Neural cell (in vitro differentiated cells): ENCODE results near the gene POU6F2. TPM values are rescaled to one million over a fixed set of nuclear protein-coding genes. Genes with fewer than 3 reads are reported as not detected.

ENCODE experiments used
- H2AFZ ChIP-seq: fragments of 200-600, 300-800 bp; sonication (generic), shearing (Covaris generic); 2 replicates; pipeline ENCODE4 v1.6.0; 2014; ENCODE audit warnings: low read depth, mild to moderate bottlenecking, antibody characterized with exemption, low read length, moderate library complexity
- H3F3A ChIP-seq: fragments of 200-600 bp; shearing (Covaris generic); 2 replicates; pipeline ENCODE4 v1.6.1; 2016; ENCODE audit warnings: mild to moderate bottlenecking, moderate library complexity, mixed read lengths, antibody characterized with exemption, low read length; ENCODE audit not compliant: insufficient read depth, poor library complexity, severe bottlenecking
- H3K27ac ChIP-seq: fragments of 200-600, 300-800 bp; sonication (generic), shearing (Covaris generic); 2 replicates; pipeline ENCODE4 v1.5.1; 2014; ENCODE audit warnings: mild to moderate bottlenecking, low read length, moderate library complexity
- H3K27me3 ChIP-seq: fragments of 300-800, 200-600 bp; sonication (generic), shearing (Covaris generic); 2 replicates; pipeline ENCODE4 v1.6.0; 2014; ENCODE audit warnings: mild to moderate bottlenecking, low read depth, low read length, moderate library complexity; ENCODE audit not compliant: insufficient read depth
- H3K36me3 ChIP-seq: fragments of 300-800, 200-600 bp; sonication (generic), shearing (Covaris generic); 2 replicates; pipeline ENCODE4 v1.5.1; 2014; ENCODE audit warnings: mild to moderate bottlenecking, antibody characterized with exemption, low read length, moderate library complexity; ENCODE audit not compliant: insufficient read depth
- H3K4me2 ChIP-seq: fragments of 300-800, 200-600 bp; sonication (generic), shearing (Covaris generic); 2 replicates; pipeline ENCODE4 v1.6.0; 2014; ENCODE audit warnings: mild to moderate bottlenecking, low read length
- H3K4me3 ChIP-seq: fragments of 300-800, 200-600 bp; sonication (generic), shearing (Covaris generic); 2 replicates; pipeline ENCODE4 v1.5.1; 2014; ENCODE audit warnings: mild to moderate bottlenecking, low read length, moderate library complexity
- H3K79me2 ChIP-seq: fragments of 200-600 bp; shearing (Covaris generic); replicated peaks from 2 replicates; pipeline ENCODE4 v1.6.0; 2014; ENCODE audit warnings: mild to moderate bottlenecking, low read length, moderate library complexity; ENCODE audit not compliant: insufficient read depth
- H3K9ac ChIP-seq: fragments of 300-800, 200-600 bp; sonication (generic), shearing (Covaris generic); 2 replicates; pipeline ENCODE4 v1.6.1; 2016; ENCODE audit warnings: mild to moderate bottlenecking, low read length, mixed read lengths
- H3K9me2 ChIP-seq: fragments of 200-600 bp; shearing (Covaris generic); 2 replicates; pipeline ENCODE4 v1.6.1; 2016; ENCODE audit warnings: mild to moderate bottlenecking, low read length, mixed read lengths; ENCODE audit not compliant: insufficient read depth
- H3K9me3 ChIP-seq: fragments of 200-600, 300-800 bp; sonication (generic), shearing (Covaris generic); 2 replicates; pipeline ENCODE4 v1.6.1; 2016; ENCODE audit warnings: mild to moderate bottlenecking, mixed run types, low read length, moderate library complexity, mixed read lengths
- H4K20me1 ChIP-seq: fragments of 200-600 bp; shearing (Covaris generic); 2 replicates; pipeline ENCODE4 v1.6.1; 2016; ENCODE audit warnings: mild to moderate bottlenecking, mixed run types; ENCODE audit not compliant: insufficient read depth
- CTCF ChIP-seq: fragments of 450-650 bp; IDR thresholded peaks from 2 replicates; pipeline ENCODE4 v1.5.1; 2014; ENCODE audit warnings: antibody characterized with exemption, mild to moderate bottlenecking, moderate library complexity; ENCODE audit not compliant: poor library complexity, severe bottlenecking
- EP300 ChIP-seq: fragments of 450-650 bp; conservative IDR thresholded peaks from 2 replicates; pipeline ENCODE4 v1.6.1; 2014; ENCODE audit warnings: antibody characterized with exemption, mild to moderate bottlenecking, moderate library complexity; ENCODE audit not compliant: poor library complexity, severe bottlenecking
- EZH2 ChIP-seq: fragments of 200-600, 300-800 bp; shearing (Covaris generic), sonication (generic); IDR thresholded peaks from 2 replicates; pipeline ENCODE4 v1.6.1; 2014; ENCODE audit warnings: antibody characterized with exemption, low read length, borderline replicate concordance, mild to moderate bottlenecking; ENCODE audit not compliant: insufficient read depth, poor library complexity, severe bottlenecking
- MXI1 ChIP-seq: fragments of 450-650 bp; conservative IDR thresholded peaks from 2 replicates; pipeline ENCODE4 v1.6.1; 2014; ENCODE audit warnings: antibody characterized with exemption, mild to moderate bottlenecking; ENCODE audit not compliant: poor library complexity, severe bottlenecking
- POLR2AphosphoS5 ChIP-seq: IDR thresholded peaks from 2 replicates; pipeline ENCODE4 v1.6.1; 2012
- RAD21 ChIP-seq: fragments of 450-650 bp; conservative IDR thresholded peaks from 2 replicates; pipeline ENCODE4 v1.6.1; 2014; ENCODE audit warnings: antibody characterized with exemption, mild to moderate bottlenecking, moderate library complexity
- REST ChIP-seq: IDR thresholded peaks from 2 replicates; pipeline ENCODE4 v1.6.1; 2012; ENCODE audit warnings: borderline replicate concordance
- SMC3 ChIP-seq: fragments of 450-650 bp; conservative IDR thresholded peaks from 2 replicates; pipeline ENCODE4 v1.6.1; 2014; ENCODE audit warnings: antibody characterized with exemption, mild to moderate bottlenecking, moderate library complexity; ENCODE audit not compliant: poor library complexity
- TAF1 ChIP-seq: IDR thresholded peaks from 2 replicates; pipeline ENCODE4 v1.6.1; 2012; ENCODE audit warnings: low read depth
- polyA plus RNA-seq: library from polyadenylated mRNA; depleted of rRNA; stranded (reverse); fragments of >200 nt; gene quantifications from 2 replicates; pipeline ENCODE4 v1.2.3, GENCODE V29; 2014

Gene POU6F2
- polyA plus RNA-seq, 1 donor from 2014 or later: 2.8 TPM

GRCh38 chr7:39299695-39300094, 322.0 kb downstream of the POU6F2 start:
- no peak overlapping the region for H3K27ac ChIP-seq
- no peaks in the 10 kb centered on the region for H4K20me1 ChIP-seq
- no peaks in the 10 kb centered on the region for H3K79me2 ChIP-seq
- no peaks in the 10 kb centered on the region for H3K9me2 ChIP-seq
- H3F3A ChIP-seq: no peaks in the 10 kb centered on the region
- H3K9ac ChIP-seq: no peak overlapping the region
- H2AFZ ChIP-seq: no peak overlapping the region
- H3K9me3 ChIP-seq: no peaks in the 10 kb centered on the region
- H3K4me2 ChIP-seq: no peak overlapping the region
- TF ChIP-seq POLR2AphosphoS5 (no peak), EP300 (no peak), EZH2 (no peak), MXI1 (no peak), REST (no peak), RAD21 (no peak), CTCF (no peak), TAF1 (no peak), SMC3 (no peak)
- H3K4me3 ChIP-seq: no peak overlapping the region
- H3K27me3 ChIP-seq: no peaks in the 10 kb centered on the region
- H3K36me3 ChIP-seq: no peaks in the 10 kb centered on the region

GRCh38 chr7:39300276-39300675, 322.6 kb downstream of the POU6F2 start:
- H3K27ac ChIP-seq: no peak overlapping the region
- H3K36me3 ChIP-seq: no peaks in the 10 kb centered on the region
- H2AFZ ChIP-seq: no peak overlapping the region
- H3K9me3 ChIP-seq: no peaks in the 10 kb centered on the region
- no peaks in the 10 kb centered on the region for H4K20me1 ChIP-seq
- no peaks in the 10 kb centered on the region for H3K27me3 ChIP-seq
- H3F3A ChIP-seq: no peaks in the 10 kb centered on the region
- H3K9me2 ChIP-seq: no peaks in the 10 kb centered on the region
- TF ChIP-seq SMC3: no peak
- no peak for TF ChIP-seq CTCF
- TF ChIP-seq EZH2: no peak
- no peak for TF ChIP-seq TAF1
- TF ChIP-seq REST: no peak
- TF ChIP-seq RAD21: no peak
- TF ChIP-seq POLR2AphosphoS5: no peak
- TF ChIP-seq EP300: no peak
- no peak for TF ChIP-seq MXI1
- no peak overlapping the region for H3K9ac ChIP-seq
- no peak overlapping the region for H3K4me3 ChIP-seq
- no peak overlapping the region for H3K4me2 ChIP-seq
- H3K79me2 ChIP-seq: no peaks in the 10 kb centered on the region
